Brain microvascular endothelial cell (primary cell): ENCODE measurements around the gene JMJD7.

Experiments used
- DNase-seq: peaks from one replicate; pipeline ENCODE4 v3.0.0-alpha.2; 2020
- H3K27ac ChIP-seq: fragments of 250-450 bp; sonication (Bioruptor Pico); 2 replicates; pipeline ENCODE4 v1.5.1; 2020; ENCODE audit warnings: mild to moderate bottlenecking, moderate library complexity
- H3K27me3 ChIP-seq: fragments of 250-450 bp; sonication (Bioruptor Pico); replicated peaks from 2 replicates; pipeline ENCODE4 v1.5.1; 2020; ENCODE audit warnings: mild to moderate bottlenecking
- H3K36me3 ChIP-seq: fragments of 250-450 bp; sonication (Bioruptor Pico); replicated peaks from 2 replicates; pipeline ENCODE4 v1.5.1; 2020; ENCODE audit warnings: mild to moderate bottlenecking
- H3K4me3 ChIP-seq: 2 replicates; pipeline ENCODE4 v1.5.1; 2011; ENCODE audit warnings: low read depth, mild to moderate bottlenecking, control low read depth, low read length, moderate library complexity
- in situ Hi-C: cut with HindIII; loops from 2 replicates; pipeline ENCODE4 v1.10.0; 2017; ENCODE audit warnings: low sequenced_read_pairs, low pct_ligation_motif_present
- TF ChIP-seq, protein P1 (sequence below): IDR thresholded peaks from 2 replicates; pipeline ENCODE4 v1.5.1; 2011; ENCODE audit warnings: low read depth, mild to moderate bottlenecking, moderate library complexity, low read length, control low read depth, inconsistent platforms; ENCODE audit errors: missing control alignments

JMJD7 gene

DNA sequence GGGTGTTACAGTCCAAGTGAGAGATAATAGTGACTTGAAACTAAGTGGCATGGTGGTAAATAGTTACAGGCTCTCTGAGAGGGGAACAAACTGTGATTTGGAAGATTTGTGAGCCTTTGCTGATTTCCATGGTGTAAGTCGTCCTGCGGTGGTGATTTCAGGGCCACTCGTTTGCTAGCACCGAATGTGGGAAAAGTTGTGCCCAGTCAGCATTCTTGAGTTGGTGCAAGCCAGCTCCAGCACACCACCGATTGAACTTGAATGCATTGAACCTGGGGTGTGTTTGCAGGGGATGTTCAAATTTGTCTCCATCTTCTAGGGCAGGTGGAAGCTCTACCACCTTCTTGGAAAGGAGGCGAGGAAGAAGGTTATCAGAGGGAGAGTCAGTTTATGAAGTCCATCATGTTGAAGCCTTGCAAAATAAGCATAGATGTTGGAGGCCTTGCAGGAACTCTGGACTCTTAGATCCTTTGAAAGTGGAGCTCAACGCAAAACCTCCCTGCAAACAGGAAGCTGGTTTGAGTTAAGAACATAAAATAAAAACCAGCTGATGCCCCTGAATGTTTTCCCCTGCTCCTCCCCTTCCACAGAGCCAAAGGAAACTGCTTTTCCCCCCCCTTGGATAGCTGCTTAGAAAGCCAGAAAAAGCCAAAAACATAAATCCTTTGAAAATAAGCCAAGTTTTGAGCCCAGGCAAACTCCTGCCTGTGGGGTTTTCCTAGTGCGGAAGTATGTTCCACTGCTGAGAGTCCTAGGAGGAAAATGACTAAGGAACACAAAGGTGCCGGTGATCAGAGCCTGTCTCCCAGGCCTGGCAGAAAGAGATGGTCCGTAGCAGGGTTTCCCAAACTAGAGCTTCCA is 31.7 kb upstream of the JMJD7 start:
- H3K27me3 ChIP-seq = no peaks in the 10 kb centered on the region
- no peak overlapping the region for H3K4me3 ChIP-seq
- in situ Hi-C loops = no loop called here

GRCh38 chr15:41797201-41797944 is 30.5 kb upstream of the JMJD7 start:
- H3K27ac ChIP-seq = no peak overlapping the region
- peaks cover 7% of the 10 kb centered on the region for H3K36me3 ChIP-seq
- in situ Hi-C loops = no loop called here
- H3K27me3 ChIP-seq = no peaks in the 10 kb centered on the region
- TF ChIP-seq, protein P1, sequence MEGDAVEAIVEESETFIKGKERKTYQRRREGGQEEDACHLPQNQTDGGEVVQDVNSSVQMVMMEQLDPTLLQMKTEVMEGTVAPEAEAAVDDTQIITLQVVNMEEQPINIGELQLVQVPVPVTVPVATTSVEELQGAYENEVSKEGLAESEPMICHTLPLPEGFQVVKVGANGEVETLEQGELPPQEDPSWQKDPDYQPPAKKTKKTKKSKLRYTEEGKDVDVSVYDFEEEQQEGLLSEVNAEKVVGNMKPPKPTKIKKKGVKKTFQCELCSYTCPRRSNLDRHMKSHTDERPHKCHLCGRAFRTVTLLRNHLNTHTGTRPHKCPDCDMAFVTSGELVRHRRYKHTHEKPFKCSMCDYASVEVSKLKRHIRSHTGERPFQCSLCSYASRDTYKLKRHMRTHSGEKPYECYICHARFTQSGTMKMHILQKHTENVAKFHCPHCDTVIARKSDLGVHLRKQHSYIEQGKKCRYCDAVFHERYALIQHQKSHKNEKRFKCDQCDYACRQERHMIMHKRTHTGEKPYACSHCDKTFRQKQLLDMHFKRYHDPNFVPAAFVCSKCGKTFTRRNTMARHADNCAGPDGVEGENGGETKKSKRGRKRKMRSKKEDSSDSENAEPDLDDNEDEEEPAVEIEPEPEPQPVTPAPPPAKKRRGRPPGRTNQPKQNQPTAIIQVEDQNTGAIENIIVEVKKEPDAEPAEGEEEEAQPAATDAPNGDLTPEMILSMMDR = no peak
- H3K4me3 ChIP-seq = no peak overlapping the region
- no peak for DNase-seq

More for the DNA sequence above, 31.7 kb upstream of the JMJD7 start:
- no peak for DNase-seq
- TF ChIP-seq, protein P1 = no peak
- no peak overlapping the region for H3K27ac ChIP-seq
- H3K36me3 ChIP-seq = peaks cover 7% of the 10 kb centered on the region

- TF ChIP-seq, protein P1 = no peak
- no peak for DNase-seq
- Histone ChIP-seq H3K36me3 (peaks cover 7% of the 10 kb centered on the region), H3K27me3 (no peaks in the 10 kb centered on the region), H3K27ac (no peak overlapping the region), H3K4me3 (no peak overlapping the region)
- in situ Hi-C loops = no loop called here
Observed at GRCh38 chr15:41798607-41799487, 29.0 kb upstream of the JMJD7 start.

- H3K4me3 ChIP-seq = no peak overlapping the region
- no peaks in the 10 kb centered on the region for H3K27me3 ChIP-seq
- no peak for DNase-seq
- in situ Hi-C loops = no loop called here
- TF ChIP-seq, protein P1 = no peak
- peaks cover 7% of the 10 kb centered on the region for H3K36me3 ChIP-seq
- H3K27ac ChIP-seq = no peak overlapping the region
Observed at GRCh38 chr15:41799488-41799805, 28.4 kb upstream of the JMJD7 start.

- Histone ChIP-seq H3K27ac (no peak overlapping the region), H3K4me3 (no peak overlapping the region), H3K27me3 (no peaks in the 10 kb centered on the region), H3K36me3 (peaks cover 7% of the 10 kb centered on the region)
- in situ Hi-C loops = no loop called here
- TF ChIP-seq, protein P1 = no peak
- no peak for DNase-seq
Observed at GRCh38 chr15:41801185-41801584, 26.7 kb upstream of the JMJD7 start.
